ENCODE measurements around the gene C1QTNF6. TPM values are rescaled to one million over a fixed set of nuclear protein-coding genes. Genes with fewer than 3 reads are reported as not detected.

Gene C1QTNF6
- total RNA-seq, 2 donors from 2014 or later = 9.3 to 16.7 TPM

- no peaks in the 10 kb centered on the region for H3K36me3 ChIP-seq
- DNase-seq = no peak
- no peak overlapping the region for H3K9ac ChIP-seq (ENCODE audit: low read depth in 2 of 2, low read length in 2 of 2)
- no peaks in the 10 kb centered on the region for H3K4me1 ChIP-seq
- no peak for TF ChIP-seq CTCF (IDR thresholded peaks at IDR 0.05)
- H3K4me3 ChIP-seq = no peak overlapping the region
- intact Hi-C loops (cut with DNase I) = no loop called here
- H3K9me3 ChIP-seq = no peaks in the 10 kb centered on the region
- no peaks in the 10 kb centered on the region for H3K27me3 ChIP-seq
- no peak overlapping the region for H3K27ac ChIP-seq
These were observed 32.1 kb downstream of the C1QTNF6 start for GRCh38 chr22:37155971-37156370.

- DNase-seq = no peak
- intact Hi-C loops (cut with DNase I) = no loop called here
- no peaks in the 10 kb centered on the region for H3K9me3 ChIP-seq
- H3K27me3 ChIP-seq = no peaks in the 10 kb centered on the region
- no peak overlapping the region for H3K4me3 ChIP-seq
- no peaks in the 10 kb centered on the region for H3K4me1 ChIP-seq
- H3K27ac ChIP-seq = no peak overlapping the region
- no peak overlapping the region for H3K9ac ChIP-seq (ENCODE audit: low read depth in 2 of 2, low read length in 2 of 2)
- H3K36me3 ChIP-seq = no peaks in the 10 kb centered on the region
- no peak for TF ChIP-seq CTCF (IDR thresholded peaks at IDR 0.05)
These were observed 32.9 kb downstream of the C1QTNF6 start for GRCh38 chr22:37154925-37155712.

- no peak for TF ChIP-seq CTCF (IDR thresholded peaks at IDR 0.05)
- no peak for DNase-seq
- H3K4me1 ChIP-seq = no peaks in the 10 kb centered on the region
These were observed 34.1 kb downstream of the C1QTNF6 start for GRCh38 chr22:37153901-37154300.

GRCh38 chr22:37151401-37151800, 36.6 kb downstream of the C1QTNF6 start:
- TF ChIP-seq CTCF (IDR thresholded peaks at IDR 0.05) = no peak
- no peak for DNase-seq
- H3K9ac ChIP-seq (ENCODE audit: low read depth in 2 of 2, low read length in 2 of 2) = no peak overlapping the region
- no peaks in the 10 kb centered on the region for H3K9me3 ChIP-seq
- H3K36me3 ChIP-seq = no peaks in the 10 kb centered on the region
- H3K27me3 ChIP-seq = no peaks in the 10 kb centered on the region
- H3K27ac ChIP-seq = no peak overlapping the region
- H3K4me3 ChIP-seq = no peak overlapping the region
- intact Hi-C loops (cut with DNase I) = no loop called here
- H3K4me1 ChIP-seq = no peaks in the 10 kb centered on the region

More at GRCh38 chr22:37153901-37154300, 34.1 kb downstream of the C1QTNF6 start:
- Histone ChIP-seq H3K4me3 (no peak overlapping the region), H3K27me3 (no peaks in the 10 kb centered on the region), H3K9ac (ENCODE audit: low read depth in 2 of 2, low read length in 2 of 2) (no peak overlapping the region), H3K36me3 (no peaks in the 10 kb centered on the region), H3K9me3 (no peaks in the 10 kb centered on the region), H3K27ac (no peak overlapping the region)
- intact Hi-C loops (cut with DNase I) = no loop called here

- Histone ChIP-seq H3K27ac (no peak overlapping the region), H3K4me1 (no peaks in the 10 kb centered on the region)
These were observed 37.3 kb downstream of the C1QTNF6 start for GRCh38 chr22:37150701-37151100.

More at GRCh38 chr22:37150701-37151100, 37.3 kb downstream of the C1QTNF6 start:
- H3K4me3 ChIP-seq = no peak overlapping the region
- no peaks in the 10 kb centered on the region for H3K36me3 ChIP-seq
- intact Hi-C loops (cut with DNase I) = no loop called here
- no peak overlapping the region for H3K9ac ChIP-seq (ENCODE audit: low read depth in 2 of 2, low read length in 2 of 2)
- DNase-seq = no peak
- no peak for TF ChIP-seq CTCF (IDR thresholded peaks at IDR 0.05)
- no peaks in the 10 kb centered on the region for H3K27me3 ChIP-seq
- no peaks in the 10 kb centered on the region for H3K9me3 ChIP-seq
